GM19238 (cell line): ENCODE data around the gene LARGE2.
"Not testable (repeated sequence)": the region's sequence is repeated elsewhere in the genome, so short reads cannot be mapped to it uniquely, and the experiment has no call there.

ENCODE experiments used
- DNase-seq: peaks from one replicate; pipeline ENCODE4 v3.0.0; 2011; ENCODE audit warnings: low spot score; ENCODE audit not compliant: insufficient read length

The LARGE2 gene

GRCh38 chr11:45895553-45896259, 26.8 kb upstream of the LARGE2 start:
- DNase-seq = no peak

- DNase-seq = no peak
These were observed 26.0 kb upstream of the LARGE2 start for GRCh38 chr11:45896422-45896984.

DNA sequence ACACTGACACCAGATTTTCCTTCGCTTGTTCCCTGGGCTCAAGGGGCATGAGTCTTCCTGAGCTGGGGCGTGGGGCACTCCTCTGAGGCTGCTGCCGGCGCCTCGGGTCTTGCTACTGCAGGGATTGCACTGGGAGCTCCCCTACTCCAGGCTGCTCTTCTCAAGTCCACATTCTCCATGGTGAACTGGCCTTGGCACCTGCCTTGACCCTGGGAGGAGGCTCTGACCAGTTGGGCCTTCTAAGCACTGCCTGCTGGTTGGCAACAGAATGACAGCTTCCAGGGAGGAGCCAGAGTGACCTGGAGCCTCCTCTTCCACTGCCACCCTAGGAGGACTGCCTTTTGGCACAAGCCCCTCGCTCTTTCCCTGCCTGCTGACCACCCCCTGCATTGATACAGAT, 24.9 kb upstream of the LARGE2 start:
- DNase-seq = no peak

- no peak for DNase-seq
These were observed 23.4 kb upstream of the LARGE2 start for GRCh38 chr11:45899086-45899447.

- peak; percentile 74 for DNase-seq
These were observed 22.8 kb upstream of the LARGE2 start for GRCh38 chr11:45899448-45900174.

- not testable (repeated sequence) for DNase-seq
These were observed 22.2 kb upstream of the LARGE2 start for GRCh38 chr11:45900175-45900800.

- no peak for DNase-seq
These were observed 21.4 kb upstream of the LARGE2 start for GRCh38 chr11:45900916-45901617.

DNA sequence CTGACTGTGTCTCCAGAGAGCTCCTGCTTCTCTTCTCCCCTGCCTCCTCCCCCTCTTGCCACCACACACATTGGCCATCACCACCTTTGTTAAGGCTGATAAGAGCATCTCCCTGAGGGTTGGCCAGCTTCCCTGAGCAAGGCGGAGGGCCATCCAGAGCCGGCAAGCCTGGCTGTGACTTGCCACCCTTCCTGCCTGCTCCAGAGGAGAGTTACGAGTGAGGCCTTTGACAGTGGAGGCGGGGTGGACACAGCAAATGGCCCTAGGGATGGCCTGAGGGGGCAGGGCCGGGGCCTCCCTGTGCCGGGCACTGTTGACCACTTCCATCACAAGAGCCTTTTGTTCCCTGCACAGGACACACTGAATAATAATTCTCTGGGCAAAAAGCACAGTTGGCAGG, 20.8 kb upstream of the LARGE2 start:
- DNase-seq = no peak

GRCh38 chr11:45902452-45903380, 19.7 kb upstream of the LARGE2 start:
- DNase-seq = no peak

GRCh38 chr11:45904309-45904915, 18.0 kb upstream of the LARGE2 start:
- DNase-seq = no peak

GRCh38 chr11:45905095-45905494, 17.4 kb upstream of the LARGE2 start:
- no peak for DNase-seq

- not testable (repeated sequence) for DNase-seq
These were observed 16.9 kb upstream of the LARGE2 start for GRCh38 chr11:45905576-45905975.

- no peak for DNase-seq
These were observed 16.3 kb upstream of the LARGE2 start for GRCh38 chr11:45906096-45906682.

- DNase-seq = no peak
These were observed 15.4 kb upstream of the LARGE2 start, which contains the start of gene FREY1 for GRCh38 chr11:45906965-45907611. Gene FREY1 (minus strand): TSS chr11:45907271. CDS start chr11:45907245, 26 bp downstream.

DNA sequence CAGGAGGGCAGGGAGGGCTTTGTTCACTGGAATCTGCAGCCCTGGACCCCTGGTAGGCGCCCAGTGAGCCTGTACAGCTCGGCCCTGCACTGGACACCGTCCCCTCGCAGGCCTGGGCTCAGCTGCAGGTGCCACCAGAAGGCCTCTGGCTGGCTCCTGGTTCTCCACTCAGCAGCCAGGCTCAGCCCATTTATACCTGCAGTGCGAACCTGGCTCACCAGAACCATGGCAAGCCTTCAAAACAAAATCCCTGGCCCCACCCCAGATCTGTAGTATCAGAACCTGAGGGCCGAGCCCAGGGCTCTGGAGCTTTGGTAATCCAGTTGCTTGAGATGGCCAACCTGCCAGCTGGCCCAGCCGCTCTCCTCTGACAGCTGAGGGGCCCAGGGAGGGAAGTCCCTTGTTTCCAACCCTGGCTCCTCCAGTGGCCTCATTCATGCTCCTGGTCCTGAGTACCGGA, 14.5 kb upstream of the LARGE2 start:
- no peak for DNase-seq

GRCh38 chr11:45909594-45910475, 12.6 kb upstream of the LARGE2 start:
- DNase-seq = no peak

DNA sequence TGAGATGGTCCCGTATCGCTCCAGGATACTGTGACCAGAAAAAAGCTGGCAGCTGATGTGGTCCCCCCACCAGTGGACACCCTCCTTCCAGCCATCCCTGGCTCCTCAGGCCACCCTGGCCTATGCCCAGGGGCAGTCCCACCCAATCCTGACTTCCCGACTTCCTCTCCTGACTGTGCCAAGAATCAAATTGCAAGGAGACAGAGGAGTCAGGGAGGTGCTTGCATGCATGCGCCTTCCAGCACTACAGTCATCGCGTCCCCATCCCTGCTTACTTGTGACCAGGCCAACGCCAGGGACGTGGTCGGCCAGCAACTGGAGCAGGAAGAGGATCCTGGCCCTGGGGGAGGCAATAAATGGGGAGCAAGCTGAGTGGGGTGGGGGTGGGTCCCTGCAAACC, 11.8 kb upstream of the LARGE2 start:
- DNase-seq = no peak

- no peak for DNase-seq
These were observed 8.9 kb upstream of the LARGE2 start for GRCh38 chr11:45913514-45913913.
